ENCODE data around the gene RAB40C. TPM values are rescaled to one million over a fixed set of nuclear protein-coding genes. Genes with fewer than 3 reads are reported as not detected.

RAB40C gene
- total RNA-seq, 1 experiment from 2014 or later: 54.2 TPM

- DNase-seq (ENCODE audit: low spot score): no peak
Observed at GRCh38 chr16:666572-666971, 76.7 kb downstream of the RAB40C start.

- no peak for DNase-seq (ENCODE audit: low spot score)
Observed at GRCh38 chr16:667113-667779, 77.4 kb downstream of the RAB40C start.

DNA sequence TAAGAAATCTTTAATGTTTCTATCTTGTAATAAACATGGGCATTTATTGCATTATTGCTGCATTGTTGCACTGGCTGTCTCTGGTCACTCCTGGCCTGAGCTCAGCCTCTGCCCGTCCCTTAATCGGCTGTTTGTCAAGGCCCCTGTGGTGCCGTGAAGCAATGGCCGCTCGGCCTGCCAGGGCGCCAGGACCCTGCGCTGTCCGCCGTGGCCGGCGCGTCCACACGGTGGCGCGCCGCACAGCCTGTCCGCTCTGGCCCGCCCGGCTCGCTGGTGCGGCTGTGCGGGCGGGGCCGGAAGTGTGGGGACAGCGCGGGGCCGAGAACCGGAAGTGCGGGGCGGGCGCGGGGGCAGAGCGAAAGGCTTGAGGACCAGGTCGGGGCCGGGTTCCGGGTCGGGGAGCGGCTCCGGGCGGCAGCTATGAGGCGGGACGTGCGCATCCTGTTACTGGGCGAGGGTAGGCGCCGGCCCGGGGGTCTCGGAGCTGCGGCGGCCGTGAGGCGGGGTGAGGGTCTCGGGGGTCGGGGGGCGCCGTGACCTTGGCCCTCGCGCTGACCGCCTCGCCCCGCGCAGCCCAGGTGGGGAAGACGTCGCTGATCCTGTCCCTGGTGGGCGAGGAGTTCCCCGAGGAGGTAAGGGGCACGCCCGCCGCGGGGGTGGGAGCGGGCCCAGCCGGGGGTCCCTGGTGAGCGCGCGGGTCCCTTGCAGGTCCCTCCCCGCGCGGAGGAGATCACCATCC is 78.1 kb downstream of the RAB40C start, which contains the start of gene RHOT2:
Gene RHOT2, plus strand, starts transcription at position 353 of the 739 bp plus-strand sequence. Its CDS starts 68 bp downstream, at position 421.
- peak; percentile 95 for DNase-seq (ENCODE audit: low spot score)

DNA sequence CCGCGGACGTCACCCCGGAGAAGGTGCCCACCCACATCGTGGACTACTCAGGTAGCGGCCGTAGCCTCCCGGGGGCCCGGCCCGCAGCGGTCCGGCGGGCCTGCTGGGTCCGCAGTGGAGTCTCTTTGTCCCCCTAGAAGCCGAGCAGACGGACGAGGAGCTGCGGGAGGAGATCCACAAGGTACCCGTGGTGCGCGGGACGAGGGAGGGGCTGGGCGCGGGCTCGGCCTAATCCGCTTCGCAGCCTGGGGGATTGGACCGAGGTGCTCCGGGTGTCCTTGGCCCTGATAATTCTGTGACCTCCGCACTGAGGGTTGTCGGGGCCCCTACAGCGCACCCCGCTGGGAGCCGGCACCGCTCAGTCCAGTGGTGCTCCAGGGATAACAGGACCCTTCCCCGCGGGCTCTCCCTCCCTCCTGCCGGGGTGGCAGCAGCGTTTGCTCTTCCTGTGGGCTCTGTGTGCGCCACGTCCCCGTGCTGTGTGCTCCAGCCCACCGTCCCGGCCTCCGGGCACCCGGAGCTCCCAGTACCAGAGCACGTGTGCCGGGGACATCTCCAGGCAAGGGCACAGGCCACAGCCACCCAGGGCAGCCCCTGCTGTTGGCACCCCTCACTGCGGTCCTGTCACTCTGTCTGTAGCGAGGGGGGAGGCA is 78.8 kb downstream of the RAB40C start:
- DNase-seq (ENCODE audit: low spot score): peak; percentile 9

GRCh38 chr16:669666-670065 is 79.8 kb downstream of the RAB40C start:
- no peak for DNase-seq (ENCODE audit: low spot score)

DNA sequence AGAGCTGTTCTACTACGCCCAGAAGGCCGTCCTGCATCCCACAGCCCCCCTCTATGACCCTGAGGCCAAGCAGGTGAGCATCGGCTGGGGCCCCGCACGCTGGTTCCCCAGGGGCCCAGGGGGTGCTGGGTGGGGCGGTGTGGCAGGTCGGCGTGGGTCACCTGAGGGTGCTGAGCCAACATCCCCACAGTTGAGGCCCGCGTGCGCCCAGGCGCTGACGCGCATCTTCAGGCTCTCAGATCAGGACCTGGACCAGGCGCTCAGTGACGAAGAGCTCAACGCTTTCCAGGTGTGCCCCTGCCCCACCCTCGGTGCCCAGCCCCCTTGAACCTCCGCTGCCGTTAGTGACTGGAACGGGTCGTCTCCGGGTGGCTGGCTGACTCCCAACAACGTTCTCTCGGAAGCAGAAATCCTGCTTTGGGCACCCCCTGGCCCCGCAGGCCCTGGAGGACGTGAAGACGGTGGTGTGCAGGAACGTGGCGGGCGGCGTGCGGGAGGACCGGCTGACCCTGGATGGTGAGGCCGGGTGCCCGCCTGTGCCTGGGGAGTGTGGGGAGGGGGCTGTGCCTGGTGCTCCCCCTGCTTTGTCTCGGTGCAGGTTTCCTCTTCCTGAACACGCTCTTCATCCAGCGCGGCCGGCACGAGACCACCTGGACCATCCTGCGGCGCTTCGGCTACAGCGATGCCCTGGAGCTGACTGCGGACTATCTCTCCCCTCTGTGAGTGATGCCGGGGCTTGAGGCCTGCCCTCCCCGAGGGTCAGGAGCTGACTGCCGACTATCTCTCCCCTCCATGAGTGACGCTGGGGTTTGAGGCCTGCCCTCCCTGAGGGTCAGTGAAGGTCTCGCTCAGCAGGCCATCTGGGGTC is 80.9 kb downstream of the RAB40C start:
- DNase-seq (ENCODE audit: low spot score): no peak

DNA sequence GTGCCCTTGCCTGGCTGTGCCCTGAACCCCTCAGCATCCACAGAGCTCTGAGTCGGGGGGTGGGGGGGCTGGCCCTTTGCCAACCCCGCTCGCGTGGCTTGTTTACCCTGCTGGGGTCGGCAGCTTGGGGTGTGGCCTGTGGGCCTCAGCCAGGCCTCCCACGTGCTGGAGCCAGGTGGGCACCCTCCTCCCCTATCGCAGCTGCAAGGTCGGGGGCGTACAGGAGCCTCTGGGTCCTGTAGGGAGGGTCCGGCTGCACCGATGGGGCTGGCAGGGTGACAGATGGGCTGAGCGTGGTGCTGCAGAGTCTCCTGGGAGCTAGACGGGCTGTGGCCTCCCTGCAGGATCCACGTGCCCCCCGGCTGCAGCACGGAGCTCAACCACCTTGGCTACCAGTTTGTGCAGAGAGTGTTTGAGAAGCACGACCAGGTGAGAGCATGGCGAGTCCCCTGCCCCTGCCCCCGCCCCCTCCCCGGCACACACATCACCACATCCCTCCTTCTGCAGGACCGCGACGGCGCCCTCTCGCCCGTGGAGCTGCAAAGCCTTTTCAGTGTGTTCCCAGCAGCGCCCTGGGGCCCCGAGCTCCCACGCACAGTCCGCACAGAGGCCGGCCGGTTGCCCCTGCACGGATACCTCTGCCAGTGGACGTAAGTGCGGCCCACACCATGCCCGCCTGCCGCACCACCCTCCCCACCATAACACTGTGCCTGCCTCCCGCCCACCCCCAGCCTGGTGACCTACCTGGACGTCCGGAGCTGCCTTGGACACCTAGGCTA is 81.7 kb downstream of the RAB40C start:
- no peak for DNase-seq (ENCODE audit: low spot score)

DNA sequence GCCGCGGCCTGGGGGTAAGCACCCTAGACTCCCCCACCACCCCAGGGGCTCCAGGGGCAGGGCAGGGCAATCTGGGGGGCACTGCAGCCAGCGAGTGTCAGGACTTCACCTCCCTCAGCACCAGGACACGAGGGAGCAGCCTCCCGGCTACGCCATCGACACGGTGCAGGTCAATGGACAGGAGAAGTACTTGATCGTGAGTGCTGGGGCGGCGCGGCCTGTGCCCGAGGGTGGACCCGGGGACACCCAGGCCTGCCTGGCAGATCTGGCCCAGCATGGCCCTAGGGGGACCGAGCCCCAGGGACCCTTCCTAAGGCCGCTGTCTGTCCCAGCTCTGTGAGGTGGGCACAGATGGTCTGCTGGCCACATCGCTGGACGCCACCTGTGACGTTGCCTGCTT is 82.5 kb downstream of the RAB40C start:
- no peak for DNase-seq (ENCODE audit: low spot score)

DNA sequence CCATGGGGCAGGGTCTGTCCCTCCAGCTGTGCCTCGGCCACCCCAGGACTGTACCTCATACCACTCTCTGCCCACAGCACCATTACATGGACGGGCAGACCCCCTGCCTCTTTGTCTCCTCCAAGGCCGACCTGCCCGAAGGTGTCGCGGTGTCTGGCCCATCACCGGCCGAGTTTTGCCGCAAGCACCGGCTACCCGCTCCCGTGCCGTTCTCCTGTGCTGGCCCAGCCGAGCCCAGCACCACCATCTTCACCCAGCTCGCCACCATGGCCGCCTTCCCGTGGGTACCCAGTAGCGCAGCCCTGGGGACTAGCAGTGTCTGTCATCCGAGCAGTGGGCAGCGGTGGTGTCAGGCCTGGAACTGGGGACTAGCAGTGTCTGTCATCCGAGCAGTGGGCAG is 83.0 kb downstream of the RAB40C start:
- no peak for DNase-seq (ENCODE audit: low spot score)

DNA sequence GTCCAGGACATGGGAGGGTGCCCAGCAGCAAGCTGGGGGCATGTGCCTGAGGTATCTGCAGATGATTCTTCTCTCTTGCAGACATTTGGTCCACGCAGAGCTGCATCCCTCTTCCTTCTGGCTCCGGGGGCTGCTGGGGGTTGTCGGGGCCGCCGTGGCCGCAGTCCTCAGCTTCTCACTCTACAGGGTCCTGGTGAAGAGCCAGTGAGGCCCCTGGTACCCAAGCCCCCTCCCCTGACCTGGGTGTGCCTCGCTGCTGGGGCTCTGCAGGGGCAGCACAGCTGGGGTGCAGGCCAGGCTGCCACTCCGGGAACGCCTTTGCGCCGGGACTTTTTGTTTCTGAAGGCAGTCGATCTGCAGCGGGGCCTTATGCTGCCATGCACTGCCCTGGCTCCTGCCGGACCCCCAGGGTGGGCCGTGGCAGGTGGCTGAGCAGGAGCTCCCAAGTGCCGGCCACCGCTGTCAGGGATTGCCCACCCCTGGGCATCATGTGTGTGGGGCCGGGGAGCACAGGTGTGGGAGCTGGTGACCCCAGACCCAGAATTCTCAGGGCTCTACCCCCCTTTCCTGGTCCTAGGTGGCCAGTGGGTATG is 83.6 kb downstream of the RAB40C start:
- DNase-seq (ENCODE audit: low spot score): no peak

GRCh38 chr16:674214-674881 is 84.5 kb downstream of the RAB40C start:
- DNase-seq (ENCODE audit: low spot score): no peak

- DNase-seq (ENCODE audit: low spot score): peak; percentile 42
Observed at GRCh38 chr16:674968-675883, 85.4 kb downstream of the RAB40C start, which contains the start of gene RHBDL1. TSS of gene RHBDL1 (plus strand) at chr16:675671. CDS start at chr16:675791, 120 bp downstream.

DNA sequence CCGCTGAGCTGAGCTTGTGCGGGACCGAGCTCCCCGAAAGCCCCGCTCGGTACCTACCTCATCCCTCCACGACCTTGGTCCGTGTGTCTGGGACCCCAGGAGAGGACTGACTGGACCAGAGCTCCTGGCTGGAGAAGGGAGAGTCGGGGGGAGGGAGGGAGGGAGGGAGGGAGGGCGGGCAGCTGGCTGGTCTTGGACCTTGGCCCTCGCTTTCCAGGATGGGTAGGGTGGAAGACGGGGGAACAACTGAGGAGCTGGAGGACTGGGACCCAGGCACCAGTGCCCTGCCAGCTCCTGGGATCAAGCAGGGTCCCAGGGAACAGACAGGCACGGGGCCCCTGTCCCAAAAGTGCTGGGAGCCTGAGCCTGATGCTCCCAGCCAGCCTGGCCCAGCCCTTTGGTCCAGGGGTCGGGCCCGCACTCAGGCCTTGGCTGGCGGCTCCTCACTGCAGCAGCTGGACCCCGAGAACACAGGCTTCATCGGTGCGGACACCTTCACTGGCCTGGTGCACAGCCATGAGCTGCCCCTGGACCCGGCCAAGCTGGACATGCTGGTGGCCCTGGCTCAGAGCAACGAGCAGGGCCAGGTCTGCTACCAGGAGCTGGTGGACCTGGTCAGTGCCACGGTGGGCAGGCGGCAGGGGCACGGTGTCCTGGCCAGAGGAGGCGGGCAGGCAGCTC is 86.2 kb downstream of the RAB40C start:
- peak; percentile 16 for DNase-seq (ENCODE audit: low spot score)

- no peak for DNase-seq (ENCODE audit: low spot score)
Observed at GRCh38 chr16:676565-676902, 86.7 kb downstream of the RAB40C start.

GRCh38 chr16:676913-677312 is 87.0 kb downstream of the RAB40C start:
- DNase-seq (ENCODE audit: low spot score): peak; percentile 76

DNA sequence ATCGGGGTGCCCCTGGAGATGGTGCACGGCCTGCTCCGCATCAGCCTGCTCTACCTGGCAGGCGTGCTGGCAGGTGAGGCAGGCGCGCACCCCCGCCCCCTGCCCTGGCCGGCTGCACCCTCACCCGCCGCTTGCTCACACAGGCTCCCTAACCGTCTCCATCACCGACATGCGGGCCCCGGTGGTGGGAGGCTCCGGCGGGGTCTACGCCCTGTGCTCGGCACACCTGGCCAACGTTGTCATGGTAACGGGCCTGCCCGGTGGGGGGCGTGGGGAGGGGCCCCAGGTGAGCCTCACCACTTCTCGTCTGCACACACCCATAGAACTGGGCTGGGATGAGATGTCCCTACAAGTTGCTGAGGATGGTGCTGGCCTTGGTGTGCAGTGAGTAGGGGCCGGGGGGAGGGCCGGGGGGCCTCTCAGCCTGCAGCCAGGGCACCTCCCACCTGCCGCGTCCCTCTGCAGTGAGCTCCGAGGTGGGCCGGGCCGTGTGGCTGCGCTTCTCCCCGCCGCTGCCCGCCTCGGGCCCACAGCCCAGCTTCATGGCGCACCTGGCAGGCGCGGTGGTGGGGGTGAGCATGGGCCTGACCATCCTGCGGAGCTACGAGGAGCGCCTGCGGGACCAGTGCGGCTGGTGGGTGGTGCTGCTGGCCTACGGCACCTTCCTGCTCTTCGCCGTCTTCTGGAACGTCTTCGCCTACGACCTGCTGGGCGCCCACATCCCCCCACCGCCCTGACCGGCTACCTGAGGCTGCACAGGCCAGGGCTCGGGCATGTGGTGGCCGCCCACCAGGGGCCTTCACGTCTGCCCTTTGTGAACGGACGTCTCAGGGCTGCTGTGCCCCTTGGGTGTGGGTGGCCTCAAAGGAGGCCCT is 87.7 kb downstream of the RAB40C start:
- no peak for DNase-seq (ENCODE audit: low spot score)

GRCh38 chr16:678209-678857 is 88.5 kb downstream of the RAB40C start:
- no peak for DNase-seq (ENCODE audit: low spot score)

Data from HT-29 (cell line).